KG1 (cell line): ENCODE results near the gene CTCFL.
"Not testable (repeated sequence)": the region's sequence is repeated elsewhere in the genome, so short reads cannot be mapped to it uniquely, and the experiment has no call there.

Experiments used
- DNase-seq: peaks from one replicate; lab custom pipeline; 2025; lab: John Stamatoyannopoulos, UW

The CTCFL gene

DNA sequence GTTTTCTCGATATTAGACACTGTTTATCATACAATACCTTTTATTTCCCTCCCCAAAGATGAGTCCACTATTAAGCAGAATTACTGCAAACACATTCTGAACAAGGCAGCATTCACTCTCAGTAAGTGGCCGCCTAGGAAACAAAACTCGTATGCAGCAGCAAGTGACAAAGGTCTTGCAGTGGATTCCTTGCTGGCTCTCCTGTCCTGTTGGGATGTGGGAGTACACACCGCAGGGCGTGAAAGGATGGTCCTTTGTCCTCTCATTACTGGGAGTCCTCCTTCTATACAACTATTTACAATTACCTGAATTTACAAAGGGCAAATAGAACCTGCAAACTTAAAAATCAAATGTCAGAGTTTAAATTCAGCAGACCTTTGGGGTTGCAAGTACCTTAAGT lies 16.1 kb downstream of the CTCFL start:
- no peak for DNase-seq

DNA sequence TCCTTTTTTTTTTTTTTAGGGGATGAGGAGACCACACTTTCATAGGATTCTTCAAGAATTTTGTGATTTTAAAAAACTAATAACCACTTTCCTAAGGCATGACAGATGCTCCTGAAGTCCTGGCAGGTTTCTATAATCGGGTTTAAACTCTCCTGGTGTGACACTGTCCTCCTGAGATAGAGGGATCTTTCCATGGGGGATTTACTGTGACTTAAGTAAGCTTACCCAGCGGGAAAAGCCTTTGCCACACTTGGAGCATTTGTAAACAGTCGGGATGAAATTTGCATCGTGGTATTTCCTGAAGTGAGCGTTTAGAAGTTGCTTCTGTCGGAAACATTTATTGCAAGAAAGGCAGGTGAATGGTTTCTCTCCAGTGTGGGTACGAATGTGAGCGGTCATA lies 16.6 kb downstream of the CTCFL start:
- DNase-seq: no peak

DNA sequence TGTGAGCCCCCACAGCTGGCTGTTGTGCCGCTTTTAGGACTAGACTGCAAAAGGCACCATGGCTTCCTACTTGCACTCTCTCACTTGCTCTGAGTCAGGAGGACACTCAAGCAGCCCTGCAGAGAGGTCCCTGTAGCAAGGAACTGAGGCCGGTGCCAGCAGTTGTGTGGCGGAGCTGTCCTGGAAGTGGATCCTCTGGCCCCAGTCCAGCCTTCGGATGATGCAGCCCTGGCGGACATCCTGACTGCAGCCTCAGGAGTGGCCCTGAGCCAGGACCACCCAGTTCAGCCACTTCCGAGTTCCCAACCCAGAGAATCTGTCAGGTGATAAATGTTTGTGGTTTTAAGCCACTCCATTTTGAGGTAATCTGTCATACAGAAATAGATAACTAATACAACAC lies 17.5 kb downstream of the CTCFL start:
- no peak for DNase-seq

DNA sequence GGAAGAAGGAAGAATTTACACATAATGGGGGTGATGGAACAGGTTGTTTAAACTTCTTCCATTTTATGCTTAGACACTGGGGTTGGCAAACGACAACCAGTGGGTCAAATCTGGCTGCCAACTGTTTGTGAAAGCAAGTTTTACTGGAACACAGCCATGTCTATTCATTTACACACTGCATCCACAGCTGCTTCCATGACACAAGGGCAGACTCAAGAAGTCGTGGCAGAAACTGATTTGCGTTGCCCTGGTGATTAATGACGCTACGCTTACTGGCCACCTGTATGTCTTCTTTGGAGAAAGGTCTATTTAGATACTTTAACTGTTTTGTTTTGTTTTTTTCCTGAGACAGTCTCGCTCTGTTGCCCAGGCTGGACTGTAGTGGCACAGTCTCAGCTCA lies 19.0 kb downstream of the CTCFL start:
- no peak for DNase-seq

DNA sequence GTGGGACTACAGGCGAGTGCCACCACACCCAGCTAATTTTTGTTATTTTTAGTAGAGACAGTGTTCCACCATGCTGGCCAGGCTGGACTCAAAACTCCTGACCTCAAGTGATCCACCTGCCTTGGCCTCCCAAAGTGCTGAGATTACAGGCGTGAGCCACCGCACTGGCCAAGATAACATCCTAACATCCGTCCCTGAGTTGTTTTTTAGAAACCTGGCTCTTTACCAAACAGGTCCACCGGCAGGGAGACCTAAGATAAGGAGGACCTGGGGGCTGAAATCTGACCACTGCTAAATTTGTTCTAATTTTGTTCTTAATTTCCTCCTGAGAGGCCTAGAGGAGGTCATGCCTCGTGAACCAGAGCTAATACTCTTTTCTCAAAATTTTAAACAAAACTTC lies 20.5 kb downstream of the CTCFL start:
- DNase-seq: no peak

- no peak for DNase-seq
Observed at GRCh38 chr20:57503035-57503658, 21.8 kb downstream of the CTCFL start.

GRCh38 chr20:57502336-57502700 lies 22.6 kb downstream of the CTCFL start:
- DNase-seq: no peak

DNA sequence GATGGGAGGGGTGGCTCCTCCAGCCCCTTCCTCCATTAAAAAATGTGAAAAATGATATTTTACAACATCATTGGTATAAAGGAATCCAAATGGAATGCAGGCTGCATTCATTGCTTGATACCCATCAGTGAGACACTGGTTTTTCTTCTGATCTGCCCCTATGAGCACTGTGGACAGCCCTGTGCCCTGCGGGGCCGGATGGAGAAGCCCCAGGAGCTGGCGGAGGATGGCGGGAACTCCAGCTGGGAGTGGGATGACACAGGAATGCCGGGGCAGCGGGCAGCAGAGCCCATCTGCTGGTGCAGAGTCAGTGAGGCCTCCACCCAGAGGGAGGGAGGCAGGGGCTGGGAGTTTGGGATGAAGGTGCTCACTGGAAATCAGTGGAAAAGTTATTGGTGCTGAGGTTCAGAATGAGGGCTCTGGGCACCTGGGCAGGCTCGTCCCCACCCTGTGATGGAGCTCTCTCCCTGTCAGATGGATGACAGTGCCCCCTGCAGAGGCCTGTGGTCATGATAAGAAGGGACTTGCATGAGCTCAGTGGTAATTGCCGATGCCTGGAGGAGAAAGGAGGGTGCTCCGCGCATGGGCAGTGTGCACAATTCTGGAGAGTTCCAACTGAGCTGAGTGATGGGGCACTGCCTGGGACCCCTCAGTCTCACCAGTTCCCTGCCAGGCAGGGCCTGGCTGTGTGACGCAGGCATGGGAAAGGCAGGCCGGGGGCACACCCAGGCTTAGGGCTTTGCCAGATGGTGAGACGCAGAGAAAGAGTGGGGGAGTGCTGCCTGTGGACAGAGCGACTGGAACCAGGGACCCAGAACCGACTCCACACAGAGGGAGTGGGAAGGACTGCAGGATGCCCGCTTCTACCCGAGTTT lies 23.2 kb downstream of the CTCFL start:
- DNase-seq: no peak

DNA sequence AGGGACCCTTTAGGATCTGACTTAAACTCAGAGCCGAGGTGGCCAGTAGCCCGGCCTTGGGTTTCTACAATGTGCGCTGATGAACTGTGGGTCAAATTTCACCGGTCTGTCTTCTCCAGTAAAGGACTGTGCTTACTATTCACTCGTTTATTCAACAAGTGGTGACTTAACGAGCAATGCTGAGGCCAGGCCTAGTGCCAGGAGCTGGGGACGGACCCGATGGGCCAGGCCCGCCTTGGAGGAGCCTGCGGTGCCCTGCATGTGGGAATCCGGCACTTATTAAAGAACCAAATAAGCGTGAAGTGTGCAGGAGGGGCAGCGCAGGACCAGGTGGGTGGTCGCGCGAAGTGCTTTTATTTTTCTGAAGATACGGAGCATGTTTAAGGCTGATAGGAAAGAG lies 24.0 kb downstream of the CTCFL start:
- DNase-seq: no peak

DNA sequence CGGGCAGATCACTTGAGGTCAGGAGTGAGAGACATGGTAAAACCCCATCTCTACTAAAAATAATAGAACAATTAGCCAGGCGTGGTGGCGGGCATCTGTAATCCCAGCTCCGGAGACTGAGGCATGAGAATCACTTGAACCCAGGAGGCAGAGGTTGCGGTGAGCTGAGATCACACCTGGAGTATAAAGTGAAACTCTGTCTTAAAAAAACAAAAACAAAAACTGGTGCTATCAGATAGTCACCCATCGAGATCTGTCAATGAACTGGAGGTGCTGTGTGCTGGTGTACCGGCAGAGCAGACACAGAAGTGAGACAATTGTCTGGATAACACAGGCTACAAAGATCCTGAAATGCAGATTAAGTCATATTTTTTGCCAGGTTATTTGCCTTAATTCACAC lies 24.7 kb downstream of the CTCFL start:
- DNase-seq: no peak

DNA sequence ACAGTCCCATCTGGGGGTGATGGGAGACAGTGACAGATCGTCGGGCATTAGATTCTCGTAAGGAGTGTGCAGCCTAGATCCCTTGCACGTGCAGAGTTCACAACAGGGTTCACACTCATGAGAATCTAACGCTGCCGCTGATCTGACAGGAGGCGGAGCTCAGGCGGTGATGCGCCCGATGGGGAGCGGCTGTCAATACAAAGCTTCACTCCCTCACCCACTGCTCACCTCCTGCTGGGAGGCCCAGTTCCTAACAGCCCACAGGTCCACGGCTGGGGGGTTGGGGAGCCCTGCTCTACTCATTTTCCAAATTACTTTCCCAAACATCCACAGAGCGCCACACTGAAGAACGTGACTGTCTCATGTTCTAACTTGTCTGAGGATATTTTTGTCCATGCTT lies 25.3 kb downstream of the CTCFL start:
- DNase-seq: no peak

DNA sequence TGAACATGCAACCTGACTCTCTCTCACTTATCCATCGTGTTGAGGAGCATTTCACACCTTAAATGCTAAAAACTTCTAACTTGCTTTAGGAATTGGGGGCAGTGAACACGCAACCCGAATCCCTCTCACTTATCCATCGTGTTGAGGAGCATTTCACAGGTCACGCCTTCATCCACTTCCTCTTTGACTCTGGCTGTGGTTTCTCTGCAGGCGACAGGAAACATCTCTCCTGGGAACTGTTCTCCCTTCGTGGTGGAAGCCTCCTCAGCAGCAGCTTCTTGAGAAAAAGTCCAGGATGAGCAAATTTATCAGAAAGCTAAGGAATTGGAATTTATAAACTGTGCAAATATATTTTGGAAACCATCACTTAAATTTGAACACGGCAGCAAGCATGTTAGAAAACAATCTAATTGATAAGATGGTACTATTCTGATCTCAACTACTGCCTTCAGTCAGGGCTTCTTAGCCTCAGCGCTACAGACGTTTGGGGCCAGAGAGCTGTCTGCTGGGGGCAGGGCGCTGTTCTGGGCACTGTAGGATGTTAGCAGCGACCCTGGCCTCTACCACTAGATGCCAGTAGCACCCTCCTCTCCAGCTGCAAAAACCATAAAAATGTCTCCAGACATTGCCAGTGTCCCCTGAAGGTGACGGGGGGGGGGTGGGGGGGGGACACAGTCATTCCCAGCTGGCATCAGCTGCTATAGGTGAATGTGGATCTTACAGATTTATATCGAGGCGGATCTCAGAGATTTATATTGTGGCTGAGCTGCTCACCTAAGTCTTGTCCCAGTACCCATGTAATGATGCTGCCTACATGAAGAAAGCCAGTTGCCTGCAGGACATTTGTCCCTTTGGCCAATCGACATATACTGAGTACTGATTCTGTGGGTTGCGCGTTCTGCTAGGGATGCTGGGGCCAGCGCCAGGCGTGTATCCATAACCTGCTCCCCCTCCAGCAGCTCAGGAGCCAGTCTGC lies 26.2 kb downstream of the CTCFL start:
- DNase-seq: no peak

DNA sequence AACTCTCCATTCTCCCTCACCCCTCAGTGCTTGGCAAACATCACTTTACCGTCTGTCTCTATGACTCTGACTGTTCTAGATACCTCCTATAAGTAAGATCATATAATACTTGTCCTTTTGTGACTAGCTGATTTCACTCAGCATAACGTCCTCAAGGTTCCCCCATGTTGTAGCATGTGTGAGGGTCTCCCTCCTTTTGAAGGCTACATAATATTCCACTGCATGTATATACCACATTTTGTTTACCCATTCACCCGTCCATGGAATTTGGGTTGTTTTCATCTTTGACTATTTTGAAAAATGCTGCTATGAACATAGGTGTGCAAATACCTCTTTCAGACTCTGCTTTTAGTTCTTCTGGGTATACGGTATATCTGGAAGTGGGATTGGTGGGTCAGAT lies 28.3 kb downstream of the CTCFL start:
- DNase-seq: no peak

DNA sequence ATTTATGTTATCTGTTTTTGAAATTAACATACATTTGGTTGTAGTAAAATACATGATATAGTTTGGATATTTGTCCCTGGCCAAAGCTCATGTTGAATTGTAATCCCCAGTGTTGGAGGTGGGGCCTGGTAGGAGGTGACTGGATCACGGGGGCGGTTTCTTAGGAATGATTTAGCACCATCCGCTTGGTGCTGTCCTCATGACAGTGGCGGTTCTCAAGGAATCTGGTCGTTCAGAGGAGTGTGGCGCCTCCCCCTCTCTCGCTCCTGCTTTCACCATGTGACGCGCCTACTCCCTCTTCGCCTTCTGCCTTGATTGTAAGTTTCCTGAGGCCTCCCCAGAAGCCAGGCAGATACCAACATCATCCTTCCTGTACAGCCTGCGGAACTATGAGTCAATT lies 29.0 kb downstream of the CTCFL start:
- no peak for DNase-seq

DNA sequence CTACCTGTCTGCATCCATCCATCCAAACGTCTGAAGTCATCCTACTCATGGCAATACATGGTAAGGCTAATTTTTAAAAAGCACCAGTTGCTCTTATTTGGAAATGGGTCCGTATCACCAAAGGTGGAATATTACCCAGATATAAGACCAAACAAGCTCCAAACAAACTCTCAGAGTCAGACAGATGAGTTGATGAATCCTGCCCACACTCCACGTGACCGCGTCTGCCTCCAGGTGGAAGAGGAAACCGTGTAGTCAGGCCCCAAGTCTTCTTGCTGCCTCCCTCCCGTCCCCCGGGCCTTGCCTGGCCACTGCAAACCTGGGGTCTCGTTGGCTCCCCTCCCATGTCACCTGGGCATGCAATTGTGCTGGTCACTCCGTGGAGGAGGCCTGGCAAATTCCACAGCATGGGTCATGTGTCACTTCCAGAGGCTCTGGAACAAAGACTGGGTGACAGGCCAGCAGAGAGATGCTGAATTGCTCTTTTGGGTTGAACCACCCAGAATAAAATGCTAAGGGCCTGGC lies 31.8 kb downstream of the CTCFL start:
- DNase-seq: no peak

- no peak for DNase-seq
Observed at GRCh38 chr20:57491373-57491772, 33.6 kb downstream of the CTCFL start.

- not testable (repeated sequence) for DNase-seq
Observed at GRCh38 chr20:57488277-57488676, 36.7 kb downstream of the CTCFL start.

DNA sequence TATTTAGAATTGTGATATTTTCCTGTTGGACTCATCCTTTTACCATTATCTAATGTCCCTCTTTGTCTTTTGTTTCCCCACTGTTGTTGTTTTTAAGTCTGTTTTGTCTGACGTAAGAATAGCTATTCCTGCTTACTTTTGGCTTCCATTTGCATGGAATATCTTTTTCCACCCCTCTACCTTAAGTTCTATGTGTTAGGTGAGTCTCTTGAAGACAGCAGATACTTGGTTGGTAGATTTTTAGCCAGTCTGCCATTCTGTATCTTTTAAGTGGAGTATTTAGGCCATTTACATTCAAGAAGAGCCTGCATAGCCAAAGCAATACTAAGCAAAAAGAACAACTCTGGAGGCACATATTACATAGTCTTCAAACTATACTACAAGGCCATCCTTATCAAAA lies 39.2 kb downstream of the CTCFL start:
- no peak for DNase-seq

- DNase-seq: no peak
Observed at GRCh38 chr20:57484772-57485171, 40.2 kb downstream of the CTCFL start.

DNA sequence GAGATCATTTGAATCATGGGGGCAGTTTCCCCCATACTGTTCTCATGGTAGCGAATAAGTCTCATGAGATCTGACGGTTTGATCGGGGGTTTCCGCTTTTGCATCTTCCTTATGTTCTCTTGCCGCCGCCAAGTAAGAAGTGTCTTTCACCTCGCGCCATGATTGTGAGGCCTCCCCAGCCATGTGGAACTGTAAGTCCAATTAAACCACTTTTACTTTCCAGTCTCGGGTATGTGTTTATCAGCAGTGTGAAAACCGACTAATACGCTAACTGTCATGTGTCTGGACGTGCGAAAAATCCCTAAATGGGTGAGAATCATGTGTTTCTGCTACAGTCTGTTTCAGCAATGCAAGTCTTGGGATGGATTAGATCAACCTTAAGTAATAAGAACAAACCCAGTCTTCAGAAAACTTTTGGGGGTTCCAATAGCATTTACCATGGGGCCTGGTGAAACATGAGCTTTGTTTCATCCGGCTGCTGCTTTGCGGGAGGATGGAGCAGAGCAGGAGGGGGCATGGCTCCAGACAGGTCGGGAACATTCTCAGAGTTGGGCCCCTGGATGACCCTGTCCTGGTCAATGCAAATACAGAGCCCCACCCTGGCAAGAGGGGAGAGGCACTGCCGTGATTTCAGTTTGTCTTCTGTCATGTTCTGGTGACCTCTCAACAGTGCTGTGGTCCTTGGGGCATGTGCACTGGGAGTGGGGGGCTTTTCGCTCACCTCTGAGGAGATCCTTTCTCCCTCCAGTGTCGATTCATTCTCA lies 41.5 kb downstream of the CTCFL start:
- DNase-seq: no peak

DNA sequence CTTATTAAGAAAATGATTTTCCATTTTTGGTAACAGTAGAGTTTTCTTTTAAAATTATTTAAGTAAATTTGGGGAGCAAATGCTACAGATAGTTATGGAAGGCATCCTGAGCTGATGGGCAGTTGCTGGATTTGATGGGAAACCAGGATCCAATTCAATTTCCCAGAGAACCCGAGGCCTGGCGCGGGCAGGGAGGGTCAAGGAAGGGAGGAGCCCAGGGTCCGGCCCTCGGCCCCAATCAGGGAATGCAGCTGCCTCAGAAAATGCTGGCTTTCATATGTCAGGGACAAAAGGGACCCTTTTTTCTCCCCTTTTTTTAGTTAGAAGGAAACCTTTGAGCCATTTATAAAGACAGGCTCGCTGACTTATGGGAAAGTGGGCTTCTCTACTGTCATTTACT lies 42.1 kb downstream of the CTCFL start:
- no peak for DNase-seq

DNA sequence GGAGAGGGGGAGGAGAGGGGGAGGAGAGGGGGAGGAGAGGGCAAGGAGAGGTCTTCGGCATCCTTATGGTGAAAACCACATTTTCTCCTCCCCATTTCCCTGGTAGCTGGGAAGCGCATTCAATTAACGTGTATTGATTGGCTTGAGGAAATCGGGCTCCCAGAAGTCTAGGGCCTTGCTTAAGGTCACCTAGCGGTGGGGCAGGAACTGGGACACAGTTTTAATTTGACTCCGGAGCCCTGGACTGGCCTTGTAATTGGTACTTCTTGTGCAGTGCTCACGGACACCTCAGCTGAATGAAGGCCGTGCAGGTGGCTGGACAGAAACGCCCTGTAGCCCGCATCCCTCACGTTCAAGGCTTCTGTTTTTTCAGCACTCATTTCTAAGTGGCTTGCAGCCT lies 42.8 kb downstream of the CTCFL start:
- no peak for DNase-seq
